Liver (tissue), 9 donors: Measurements from ENCODE around the gene ZNF22. TPM values are rescaled to one million over a fixed set of nuclear protein-coding genes. Genes with fewer than 3 reads are reported as not detected.

ENCODE experiments used
- DNase-seq: peaks from one replicate; pipeline ENCODE4 v3.0.0-alpha.2; 2017; ENCODE audit warnings: low spot score
- H3K27ac ChIP-seq, 2 donors: one replicate each; pipeline ENCODE4 v1.7.0; 2013; ENCODE audit warnings: inconsistent platforms in 2 of 2, low read length in 2 of 2, control low read depth in 1 of 2, low read depth in 1 of 2, mild to moderate bottlenecking in 1 of 2
- H3K27me3 ChIP-seq, 4 donors: one replicate each; pipeline versions ENCODE4 v1.6.1 to v1.7.0; 2013; ENCODE audit warnings: low read length in 3 of 4, inconsistent platforms in 1 of 4, mild to moderate bottlenecking in 1 of 4, moderate library complexity in 1 of 4; ENCODE audit not compliant: control insufficient read depth in 4 of 4, insufficient read depth in 4 of 4
- H3K36me3 ChIP-seq, 4 donors: one replicate each; pipeline versions ENCODE4 v1.6.1 to v1.7.0; 2013; ENCODE audit warnings: low read length in 3 of 4, mild to moderate bottlenecking in 3 of 4, low read depth in 1 of 4, moderate library complexity in 1 of 4; ENCODE audit not compliant: control insufficient read depth in 4 of 4, insufficient read depth in 3 of 4
- H3K4me1 ChIP-seq, 4 donors: one replicate each; pipeline versions ENCODE4 v1.6.1 to v1.7.0; 2013; ENCODE audit warnings: low read length in 3 of 4, mild to moderate bottlenecking in 3 of 4, moderate library complexity in 1 of 4; ENCODE audit not compliant: control insufficient read depth in 4 of 4, insufficient read depth in 4 of 4
- H3K4me3 ChIP-seq, 3 donors: one replicate each; pipeline versions ENCODE4 v1.6.1 to v1.7.0; 2013; ENCODE audit warnings: low read length in 3 of 3, control low read depth in 1 of 3, low read depth in 1 of 3, mild to moderate bottlenecking in 1 of 3
- H3K9ac ChIP-seq, 2 donors: one replicate each; pipeline ENCODE4 v1.7.0; 2013; ENCODE audit warnings: low read length in 2 of 2, mild to moderate bottlenecking in 2 of 2, moderate library complexity in 2 of 2, control low read depth in 1 of 2, low read depth in 1 of 2
- H3K9me3 ChIP-seq, 4 donors: one replicate each; pipeline versions ENCODE4 v1.6.1 to v1.7.0; 2013; ENCODE audit warnings: low read length in 3 of 4; ENCODE audit not compliant: control insufficient read depth in 4 of 4
- EGR1 ChIP-seq, 2 donors: IDR thresholded peaks; 2 replicates each; pipeline ENCODE4 v1.6.1; 2016 to 2018; ENCODE audit warnings: antibody characterized with exemption in 2 of 2, low read depth in 2 of 2
- FOXA1 ChIP-seq: IDR thresholded peaks from 2 replicates; pipeline ENCODE4 v1.6.1; 2016; ENCODE audit warnings: antibody characterized with exemption
- FOXA2 ChIP-seq: IDR thresholded peaks from 2 replicates; pipeline ENCODE4 v1.6.1; 2016; ENCODE audit warnings: antibody characterized with exemption
- GABPA ChIP-seq, 2 donors: IDR thresholded peaks in 1 of 2; conservative IDR thresholded peaks in 1 of 2; 2 replicates each; pipeline ENCODE4 v1.6.1; 2016; ENCODE audit warnings: antibody characterized with exemption in 2 of 2, mild to moderate bottlenecking in 1 of 2, moderate library complexity in 1 of 2
- HNF4G ChIP-seq: IDR thresholded peaks from 2 replicates; pipeline ENCODE4 v1.6.1; 2016; ENCODE audit warnings: antibody characterized with exemption
- JUND ChIP-seq, 2 donors: IDR thresholded peaks; 2 replicates each; pipeline ENCODE4 v1.6.1; 2016; ENCODE audit warnings: antibody characterized with exemption in 2 of 2
- NR2F2 ChIP-seq: IDR thresholded peaks from 2 replicates; pipeline ENCODE4 v1.6.1; 2016; ENCODE audit warnings: antibody characterized with exemption
- RXRA ChIP-seq, 2 donors: IDR thresholded peaks; 2 replicates each; pipeline ENCODE4 v1.6.1; 2017 to 2018; ENCODE audit warnings: antibody characterized with exemption in 2 of 2, mild to moderate bottlenecking in 1 of 2
- TAF1 ChIP-seq: conservative IDR thresholded peaks from 2 replicates; pipeline ENCODE4 v1.6.1; 2016; ENCODE audit warnings: antibody characterized with exemption, mild to moderate bottlenecking
- YY1 ChIP-seq: IDR thresholded peaks from 2 replicates; pipeline ENCODE4 v1.6.1; 2016; ENCODE audit warnings: antibody characterized with exemption, mild to moderate bottlenecking
- WGBS: extraction: QIAGEN DNeasy Blood & Tissue Kit; methylation state at CpG from one replicate; pipeline ENCODE4 v1.1.7; 2013; 5-methylcytosine and 5-hydroxymethylcytosine counted together
- polyA plus RNA-seq, 2 donors: library from polyadenylated mRNA; stranded (reverse) in 1 of 2; unstranded in 1 of 2; fragments of 200-250 nt in 1 of 2; fragments of >200 nt in 1 of 2; fragmentation: Nextera tagmentation in 1 of 2; extraction: Ambion mirVana in 1 of 2; gene quantifications; one replicate each; pipeline versions ENCODE4 v1.2.1 to v1.2.3, GENCODE V29; 2013 to 2015
- total RNA-seq, 2 donors: library from RNA; depleted of rRNA; stranded (reverse); fragments of >200 nt; gene quantifications; one replicate each; pipeline ENCODE4 v1.2.3, GENCODE V29; 2014
- TF ChIP-seq, protein P1 (sequence below): IDR thresholded peaks from 2 replicates; pipeline ENCODE4 v1.6.1; 2016; ENCODE audit warnings: antibody characterized with exemption
- TF ChIP-seq, protein P2 (sequence below): IDR thresholded peaks from 2 replicates; pipeline ENCODE4 v1.6.1; 2016; ENCODE audit warnings: antibody characterized with exemption
- donor health status: healthy.
- donor health status: healthy.
- donor health status: healthy.
- donor health status: healthy.
- donor health status: healthy.

Gene ZNF22
- total and polyA plus RNA-seq, 4 donors = 10.3 to 22.6 (median 20.3) TPM

DNA sequence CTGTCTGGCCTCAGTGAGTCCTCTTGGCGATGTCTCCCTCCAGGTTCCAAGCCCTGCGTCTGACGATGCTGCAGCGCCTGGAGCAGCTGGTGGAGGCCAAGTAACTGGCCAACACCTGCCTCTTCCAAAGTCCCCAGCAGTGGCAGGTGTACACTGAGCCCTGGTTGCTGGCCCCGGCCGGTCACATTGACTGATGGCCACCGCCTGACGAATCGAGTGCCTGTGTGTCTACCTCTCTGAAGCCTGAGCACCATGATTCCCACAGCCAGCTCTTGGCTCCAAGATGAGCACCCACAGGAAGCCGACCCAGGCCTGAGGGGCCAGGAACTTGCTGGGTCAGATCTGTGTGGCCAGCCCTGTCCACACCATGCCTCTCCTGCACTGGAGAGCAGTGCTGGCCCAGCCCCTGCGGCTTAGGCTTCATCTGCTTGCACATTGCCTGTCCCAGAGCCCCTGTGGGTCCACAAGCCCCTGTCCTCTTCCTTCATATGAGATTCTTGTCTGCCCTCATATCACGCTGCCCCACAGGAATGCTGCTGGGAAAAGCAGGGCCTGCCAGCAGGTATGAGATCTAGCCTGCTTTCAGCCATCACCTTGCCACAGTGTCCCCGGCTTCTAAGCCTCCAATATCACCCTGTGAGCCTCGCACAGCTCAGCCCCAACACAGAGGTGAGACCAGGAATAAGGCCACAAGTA is 7.3 kb upstream of the ZNF22 start (continued):
- TF ChIP-seq, protein P1, sequence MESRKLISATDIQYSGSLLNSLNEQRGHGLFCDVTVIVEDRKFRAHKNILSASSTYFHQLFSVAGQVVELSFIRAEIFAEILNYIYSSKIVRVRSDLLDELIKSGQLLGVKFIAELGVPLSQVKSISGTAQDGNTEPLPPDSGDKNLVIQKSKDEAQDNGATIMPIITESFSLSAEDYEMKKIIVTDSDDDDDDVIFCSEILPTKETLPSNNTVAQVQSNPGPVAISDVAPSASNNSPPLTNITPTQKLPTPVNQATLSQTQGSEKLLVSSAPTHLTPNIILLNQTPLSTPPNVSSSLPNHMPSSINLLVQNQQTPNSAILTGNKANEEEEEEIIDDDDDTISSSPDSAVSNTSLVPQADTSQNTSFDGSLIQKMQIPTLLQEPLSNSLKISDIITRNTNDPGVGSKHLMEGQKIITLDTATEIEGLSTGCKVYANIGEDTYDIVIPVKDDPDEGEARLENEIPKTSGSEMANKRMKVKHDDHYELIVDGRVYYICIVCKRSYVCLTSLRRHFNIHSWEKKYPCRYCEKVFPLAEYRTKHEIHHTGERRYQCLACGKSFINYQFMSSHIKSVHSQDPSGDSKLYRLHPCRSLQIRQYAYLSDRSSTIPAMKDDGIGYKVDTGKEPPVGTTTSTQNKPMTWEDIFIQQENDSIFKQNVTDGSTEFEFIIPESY = no peak
- TF ChIP-seq HNF4G = no peak
- no peak for TF ChIP-seq TAF1
- no peak for TF ChIP-seq FOXA1

DNA sequence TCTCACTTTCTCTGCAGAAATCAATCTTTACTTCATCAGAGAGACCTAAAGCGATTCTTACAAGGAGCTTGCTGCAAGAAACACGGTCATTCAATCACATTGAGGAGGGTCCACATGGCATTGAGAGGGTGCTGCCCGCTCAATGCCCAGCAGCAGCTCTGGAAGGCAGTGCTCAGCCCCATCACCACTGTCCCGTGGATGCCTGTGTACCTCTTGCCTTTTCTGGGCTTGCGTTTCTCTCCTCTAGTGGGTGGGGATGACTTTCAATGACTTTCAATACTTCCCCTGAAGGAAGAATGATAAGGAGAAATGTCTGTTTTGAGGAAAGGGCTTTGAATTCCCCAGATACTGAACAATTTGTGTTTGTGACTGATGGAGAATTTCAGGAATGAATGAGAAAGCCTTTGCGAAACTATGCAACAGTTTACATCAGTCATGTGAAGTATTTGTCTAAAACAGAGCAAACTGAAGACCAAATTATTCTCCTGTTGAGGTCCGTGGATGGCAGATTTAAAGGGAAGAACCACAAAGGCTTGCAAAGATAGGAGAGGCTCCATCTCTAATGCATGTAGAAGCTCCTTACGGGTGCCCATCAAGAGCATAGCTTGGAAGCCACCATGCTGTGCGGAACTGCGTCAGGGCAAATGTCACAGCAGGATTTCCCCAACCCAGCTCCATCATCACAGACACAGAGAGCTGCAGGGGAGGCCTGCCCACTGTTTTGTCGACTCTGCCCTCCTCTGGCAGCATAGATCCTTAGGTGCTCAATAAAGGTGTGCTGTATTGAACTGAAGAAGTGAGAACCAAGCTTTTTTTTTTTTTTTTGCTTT is 6.6 kb upstream of the ZNF22 start:
- H3K4me1 ChIP-seq = peaks cover 54 to 90% (median 67%) of the 10 kb centered on the region in 4 donors
- H3K36me3 ChIP-seq = no peaks in the 10 kb centered on the region

DNA sequence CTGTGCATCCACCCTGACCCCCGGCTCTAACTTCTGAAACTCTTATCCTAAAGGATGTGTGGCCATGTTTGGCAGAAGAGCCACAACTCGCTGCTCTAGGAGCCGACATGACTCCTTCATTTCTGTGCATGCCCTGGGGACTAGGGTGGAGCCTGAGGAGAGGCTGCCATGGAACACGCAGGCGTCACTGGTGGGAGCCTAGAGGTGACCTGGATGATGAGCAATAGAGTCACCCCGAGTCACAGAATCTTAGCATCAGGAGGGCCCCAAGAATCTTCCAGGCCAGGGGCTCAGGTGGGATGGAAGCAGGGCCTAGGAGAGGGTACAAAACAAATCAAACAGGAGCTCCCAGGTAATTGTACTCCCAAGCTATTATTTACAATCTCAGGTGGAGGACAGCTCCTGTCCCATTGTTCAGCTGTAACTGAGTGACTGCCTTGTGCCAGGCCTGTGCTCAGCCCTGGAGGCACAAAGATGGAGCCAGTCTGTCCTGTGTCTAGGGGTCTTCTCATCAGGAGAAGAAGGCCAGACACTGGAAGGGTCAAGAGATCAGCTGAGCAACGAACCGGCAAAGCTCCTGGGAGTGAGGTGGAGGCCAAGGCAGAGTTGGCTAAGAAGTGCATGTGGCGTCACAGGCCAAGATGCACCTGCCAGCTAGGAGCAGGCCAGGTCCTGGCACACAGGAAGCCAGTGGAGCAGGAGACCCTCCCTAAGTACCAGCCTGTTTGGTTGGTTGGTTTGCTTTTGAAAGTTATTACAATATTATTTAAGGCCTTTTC is 5.8 kb upstream of the ZNF22 start:
- H3K4me3 ChIP-seq = no peak overlapping the region
- no peaks in the 10 kb centered on the region for H3K27me3 ChIP-seq
- TF ChIP-seq YY1 (no peak), JUND (IDR thresholded peaks at IDR 0.05) (no peak)
- TF ChIP-seq, protein P2, sequence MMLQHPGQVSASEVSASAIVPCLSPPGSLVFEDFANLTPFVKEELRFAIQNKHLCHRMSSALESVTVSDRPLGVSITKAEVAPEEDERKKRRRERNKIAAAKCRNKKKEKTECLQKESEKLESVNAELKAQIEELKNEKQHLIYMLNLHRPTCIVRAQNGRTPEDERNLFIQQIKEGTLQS = no peak
- peaks cover 46 to 91% (median 70%) of the 10 kb centered on the region in 4 donors for H3K4me1 ChIP-seq
- H3K36me3 ChIP-seq = no peaks in the 10 kb centered on the region
- H3K9me3 ChIP-seq = no peaks in the 10 kb centered on the region
- peak overlapping the region in 1 of 2 donors; percentile 29 for H3K9ac ChIP-seq
- 73% methylated on average over 9 of the region's 9 CpGs for WGBS
- DNase-seq = no peak
- peak overlapping the region; percentile 65 to 94 for H3K27ac ChIP-seq

More for the DNA sequence above, 6.6 kb upstream of the ZNF22 start:
- H3K9me3 ChIP-seq = no peaks in the 10 kb centered on the region
- no peaks in the 10 kb centered on the region for H3K27me3 ChIP-seq
- peak; percentile 9 for TF ChIP-seq NR2F2
- no peak for TF ChIP-seq GABPA (IDR thresholded peaks at IDR 0.05 in 1 of 2, conservative IDR thresholded peaks at IDR 0.05 in 1 of 2)
- TF ChIP-seq FOXA2 = no peak
- no peak for TF ChIP-seq RXRA (IDR thresholded peaks at IDR 0.05)
- no peak for TF ChIP-seq FOXA1
- TF ChIP-seq TAF1 = no peak
- TF ChIP-seq EGR1 (IDR thresholded peaks at IDR 0.05; ENCODE audit: low read depth in 2 of 2) = no peak
- WGBS = 89% methylated on average over 11 of the region's 11 CpGs
- H3K4me3 ChIP-seq = no peak overlapping the region
- H3K27ac ChIP-seq = peak overlapping the region in 1 of 2 donors; percentile 65
- no peak overlapping the region for H3K9ac ChIP-seq
- DNase-seq = no peak
